HG03135 (cell line): ENCODE data around the gene ARID5B.

ENCODE experiments used
- ATAC-seq: cut with Tn5 transposase; IDR thresholded peaks from one replicate; pipeline ENCODE4 v1.9.1; 2021; ENCODE audit warnings: mild to moderate bottlenecking, moderate library complexity; ENCODE audit not compliant: unreplicated experiment

Gene ARID5B

GRCh38 chr10:62113680-62114079 is 212.2 kb downstream of the ARID5B start:
- no peak for ATAC-seq

GRCh38 chr10:62115321-62115720 is 213.8 kb downstream of the ARID5B start:
- no peak for ATAC-seq

- ATAC-seq = no peak
Observed at GRCh38 chr10:62115842-62116241, 214.3 kb downstream of the ARID5B start.

GRCh38 chr10:62116896-62117295 is 215.4 kb downstream of the ARID5B start:
- ATAC-seq = no peak

GRCh38 chr10:62121187-62121530 is 219.7 kb downstream of the ARID5B start:
- no peak for ATAC-seq

- no peak for ATAC-seq
Observed at GRCh38 chr10:62127975-62128374, 226.5 kb downstream of the ARID5B start.

- ATAC-seq = no peak
Observed at GRCh38 chr10:62130948-62131347, 229.4 kb downstream of the ARID5B start.

GRCh38 chr10:62131724-62132123 is 230.2 kb downstream of the ARID5B start:
- ATAC-seq = no peak

- peak; percentile 96 for ATAC-seq
Observed at GRCh38 chr10:62133618-62134017, 232.1 kb downstream of the ARID5B start.

GRCh38 chr10:62136931-62137330 is 235.4 kb downstream of the ARID5B start:
- no peak for ATAC-seq
